ENCODE measurements around the gene COMMD10. TPM values are rescaled to one million over a fixed set of nuclear protein-coding genes. Genes with fewer than 3 reads are reported as not detected.

The COMMD10 gene
- total RNA-seq, 2 donors from 2014 or later: 26.9 to 34.9 TPM

GRCh38 chr5:116329503-116329902, 244.7 kb downstream of the COMMD10 start:
- H3K9me3 Mint-ChIP-seq: peaks cover 26% of the 10 kb centered on the region
- H3K36me3 Mint-ChIP-seq: peaks cover 55% of the 10 kb centered on the region
- ATAC-seq (no peak), DNase-seq (ENCODE audit: low spot score) (no peak)
- H3K27ac Mint-ChIP-seq: no peak overlapping the region
- H3K27me3 Mint-ChIP-seq: no peaks in the 10 kb centered on the region
- H3K4me3 Mint-ChIP-seq: no peak overlapping the region
- no peaks in the 10 kb centered on the region for H3K4me1 Mint-ChIP-seq (ENCODE audit: low read depth in 2 of 2)

- ATAC-seq (no peak), DNase-seq (ENCODE audit: low spot score) (no peak)
- no peaks in the 10 kb centered on the region for H3K27me3 Mint-ChIP-seq
- H3K27ac Mint-ChIP-seq: no peak overlapping the region
- H3K4me1 Mint-ChIP-seq (ENCODE audit: low read depth in 2 of 2): no peaks in the 10 kb centered on the region
- H3K36me3 Mint-ChIP-seq: peaks cover 31% of the 10 kb centered on the region
- H3K4me3 Mint-ChIP-seq: no peak overlapping the region
- peaks cover 19% of the 10 kb centered on the region for H3K9me3 Mint-ChIP-seq
Observed at GRCh38 chr5:116340799-116341198, 256.0 kb downstream of the COMMD10 start.

Other genes starting within 250 kb of the COMMD10 start
- 10 to 100 TPM; 35.1 to 63.9 TPM for gene ATG12, start 243.5 kb upstream of the COMMD10 start, total RNA-seq
- gene AP3S1, start 243.1 kb upstream of the COMMD10 start, total RNA-seq: 10 to 100 TPM; 35.8 to 56.4 TPM
- gene LVRN, start 122.5 kb upstream of the COMMD10 start, total RNA-seq: not detected
- gene ARL14EPL, start 52.6 kb upstream of the COMMD10 start, total RNA-seq: not detected

All from natural killer cell treated with Interleukin-12 subunit alpha and Interleukin-12 subunit beta and Interleukin-15 and Interleukin-18, amount 100 ng/mL, for 72 hours (primary cell).